LoVo (cell line): ENCODE results near the gene PRAMEF10.
A peak's percentile ranks its signal among the peaks of the same experiment; 100 is the strongest.
"Not testable (repeated sequence)": the region's sequence is repeated elsewhere in the genome, so short reads cannot be mapped to it uniquely, and the experiment has no call there.

Source experiments
- DNase-seq: peaks from one replicate; pipeline ENCODE4 v3.0.0-alpha.2; 2016; ENCODE audit warnings: low spot score

PRAMEF10 gene

GRCh38 chr1:12898170-12898569 is at the start of gene PRAMEF10:
Gene PRAMEF10 (minus strand): TSS chr1:12898270. CDS start chr1:12895847, 2,423 bp downstream.
- DNase-seq, result not testable (repeated sequence)

GRCh38 chr1:12947480-12947879 is 49.4 kb upstream of the PRAMEF10 start, which contains the start of gene PRAMEF6:
Gene PRAMEF6 (minus strand): TSS chr1:12947580. CDS start chr1:12942518, 5,062 bp downstream.
- DNase-seq, result not testable (repeated sequence)

- not testable (repeated sequence) for DNase-seq
Observed at GRCh38 chr1:12924368-12924767, 26.3 kb upstream of the PRAMEF10 start.

GRCh38 chr1:12921749-12922148 is 23.7 kb upstream of the PRAMEF10 start:
- not testable (repeated sequence) for DNase-seq

- DNase-seq, result not testable (repeated sequence)
Observed at GRCh38 chr1:12916310-12916709, 18.2 kb upstream of the PRAMEF10 start, which contains the start of gene PRAMEF7. Gene PRAMEF7 (plus strand): TSS chr1:12916610. CDS start chr1:12917693, 1,083 bp downstream.

- not testable (repeated sequence) for DNase-seq
Observed at GRCh38 chr1:12903793-12904572, 5.9 kb upstream of the PRAMEF10 start.

- not testable (repeated sequence) for DNase-seq
Observed at GRCh38 chr1:12899186-12899585, 1.1 kb upstream of the PRAMEF10 start.

- not testable (repeated sequence) for DNase-seq
Observed at GRCh38 chr1:12886101-12886500, 12.0 kb downstream of the PRAMEF10 start, which contains the start of gene PRAMEF4. Gene PRAMEF4 (minus strand): TSS chr1:12886201. CDS start chr1:12883394, 2,807 bp downstream.

- not testable (repeated sequence) for DNase-seq
Observed at GRCh38 chr1:12878453-12878852, 19.6 kb downstream of the PRAMEF10 start.

- not testable (repeated sequence) for DNase-seq
Observed at GRCh38 chr1:12863131-12863880, 34.8 kb downstream of the PRAMEF10 start.

- DNase-seq, result not testable (repeated sequence)
Observed at GRCh38 chr1:12856786-12857185, 41.3 kb downstream of the PRAMEF10 start, which contains the start of gene PRAMEF2. Gene PRAMEF2 (plus strand): TSS chr1:12857086. CDS start chr1:12859010, 1,924 bp downstream.

- peak; percentile 12 for DNase-seq
Observed at GRCh38 chr1:12851779-12852178, 46.3 kb downstream of the PRAMEF10 start.

- DNase-seq, result not testable (repeated sequence)
Observed at GRCh38 chr1:12848620-12849019, 49.5 kb downstream of the PRAMEF10 start, which contains the start of gene HNRNPCL1. Gene HNRNPCL1 (minus strand): TSS chr1:12848720. CDS start chr1:12848289, 431 bp downstream.
